ENCODE results near the gene HIVEP3.

DNA sequence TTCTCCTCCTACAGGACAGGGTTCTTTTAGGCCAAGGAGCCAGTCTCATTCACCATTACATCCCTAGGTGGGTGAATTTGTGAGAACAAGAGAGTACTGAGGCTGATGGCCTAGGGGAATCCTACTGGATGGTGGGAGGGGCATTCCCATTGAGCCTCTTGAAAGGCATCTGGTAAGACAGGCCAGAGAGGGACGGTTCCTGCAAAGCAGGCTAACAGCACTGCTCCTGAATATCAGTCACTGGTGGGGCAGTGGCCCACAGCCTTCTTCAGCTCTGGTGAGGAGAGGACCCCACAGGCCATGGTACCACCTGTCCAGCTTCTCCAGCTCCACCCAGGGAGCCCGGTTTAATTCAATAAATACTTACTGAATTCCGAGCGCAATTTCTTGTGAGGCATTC lies 308.4 kb downstream of the HIVEP3 start:
- TF ChIP-seq, protein P1, sequence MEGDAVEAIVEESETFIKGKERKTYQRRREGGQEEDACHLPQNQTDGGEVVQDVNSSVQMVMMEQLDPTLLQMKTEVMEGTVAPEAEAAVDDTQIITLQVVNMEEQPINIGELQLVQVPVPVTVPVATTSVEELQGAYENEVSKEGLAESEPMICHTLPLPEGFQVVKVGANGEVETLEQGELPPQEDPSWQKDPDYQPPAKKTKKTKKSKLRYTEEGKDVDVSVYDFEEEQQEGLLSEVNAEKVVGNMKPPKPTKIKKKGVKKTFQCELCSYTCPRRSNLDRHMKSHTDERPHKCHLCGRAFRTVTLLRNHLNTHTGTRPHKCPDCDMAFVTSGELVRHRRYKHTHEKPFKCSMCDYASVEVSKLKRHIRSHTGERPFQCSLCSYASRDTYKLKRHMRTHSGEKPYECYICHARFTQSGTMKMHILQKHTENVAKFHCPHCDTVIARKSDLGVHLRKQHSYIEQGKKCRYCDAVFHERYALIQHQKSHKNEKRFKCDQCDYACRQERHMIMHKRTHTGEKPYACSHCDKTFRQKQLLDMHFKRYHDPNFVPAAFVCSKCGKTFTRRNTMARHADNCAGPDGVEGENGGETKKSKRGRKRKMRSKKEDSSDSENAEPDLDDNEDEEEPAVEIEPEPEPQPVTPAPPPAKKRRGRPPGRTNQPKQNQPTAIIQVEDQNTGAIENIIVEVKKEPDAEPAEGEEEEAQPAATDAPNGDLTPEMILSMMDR (IDR thresholded peaks at IDR 0.05), result no peak
- no peak for TF ChIP-seq POLR2A (IDR thresholded peaks at IDR 0.05)

All from heart left ventricle (tissue), 13 donors.